ENCODE results near the gene SERPINB6. TPM values are rescaled to one million over a fixed set of nuclear protein-coding genes. Genes with fewer than 3 reads are reported as not detected.
"Not testable (repeated sequence)": the region's sequence is repeated elsewhere in the genome, so short reads cannot be mapped to it uniquely, and the experiment has no call there.

Gene SERPINB6
- total RNA-seq, 1 experiment from 2014 or later, result 115 TPM

DNA sequence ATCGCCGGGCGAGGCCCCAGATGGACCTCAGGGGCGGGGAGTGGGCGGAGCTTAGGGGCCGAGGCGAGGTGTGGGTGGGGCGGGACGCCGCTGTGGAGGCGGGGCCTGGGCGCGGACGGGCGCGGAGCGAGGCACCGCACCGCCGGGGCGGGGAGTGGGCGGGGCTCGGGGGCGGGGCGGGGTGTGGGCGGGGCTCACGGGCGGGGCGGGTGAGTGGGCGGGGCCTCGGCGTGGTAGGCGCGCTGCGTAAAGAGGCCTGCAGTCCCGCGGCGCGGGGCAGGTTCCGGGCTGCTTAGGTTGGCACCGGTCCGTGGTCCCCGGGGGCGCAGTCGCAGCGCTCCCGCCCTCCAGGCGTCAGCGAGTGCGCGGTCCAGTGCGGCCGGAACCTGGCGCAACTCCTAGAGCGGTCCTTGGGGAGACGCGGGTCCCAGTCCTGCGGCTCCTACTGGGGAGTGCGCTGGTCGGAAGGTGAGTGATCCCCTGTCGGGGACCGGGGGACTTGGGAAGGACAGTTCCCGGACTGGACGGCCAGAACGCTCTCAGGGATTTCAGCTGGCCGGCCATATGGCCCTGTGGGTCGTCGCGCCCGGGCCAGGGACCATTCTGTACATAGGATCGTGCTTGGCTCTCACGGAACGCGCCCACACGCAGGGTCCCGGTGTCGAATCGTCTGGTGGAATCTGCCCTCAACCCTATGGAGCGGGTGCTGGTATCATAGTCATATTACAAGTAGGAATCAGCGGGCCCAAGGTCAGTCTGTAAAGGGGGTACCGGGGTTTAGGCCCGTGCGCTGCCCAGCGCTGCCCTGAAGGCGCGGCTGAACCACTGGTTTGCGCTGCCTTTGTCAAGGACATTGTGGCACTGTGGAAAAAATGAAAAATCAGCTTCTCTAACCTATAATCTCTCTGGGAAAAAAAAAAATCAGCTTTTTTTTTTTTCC lies 28.5 kb upstream of the SERPINB6 start, which contains the start of gene NQO2:
Gene NQO2, plus strand, starts transcription at position 277 of the 940 bp plus-strand sequence. CDS start 6,659 bp downstream, outside the sequence.
- DNase-seq (ENCODE audit: low spot score), result peak; percentile 69

DNA sequence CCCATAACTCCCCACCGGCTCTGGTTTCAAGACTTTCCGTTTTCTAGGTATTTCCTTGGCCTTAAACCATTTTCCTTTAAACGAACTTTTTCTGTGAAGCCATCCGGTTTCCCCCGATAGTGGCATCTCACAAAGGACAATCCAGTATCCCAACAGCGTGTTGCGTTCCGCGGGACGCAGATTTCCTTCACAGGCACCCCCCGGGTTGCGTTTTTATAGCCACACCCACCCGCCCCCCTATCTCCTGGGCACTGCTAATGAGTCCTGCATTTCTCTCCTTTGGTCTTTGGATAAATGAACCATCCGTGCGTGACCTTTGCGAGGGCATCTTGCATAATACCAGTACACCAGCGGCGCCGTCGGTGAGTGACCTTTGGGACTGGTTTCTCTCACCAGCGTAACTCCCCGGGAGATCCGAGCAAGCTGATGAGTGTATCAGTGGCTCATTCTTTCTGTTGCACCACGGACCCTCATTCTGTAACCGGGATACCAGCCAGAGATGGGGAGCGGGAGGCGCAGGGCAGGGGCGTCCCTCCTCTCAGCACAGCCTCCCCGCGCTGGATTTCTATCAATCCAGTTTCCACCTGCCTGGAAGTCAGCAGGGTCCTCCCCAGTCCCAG lies 27.7 kb upstream of the SERPINB6 start:
- peak; percentile 53 for DNase-seq (ENCODE audit: low spot score)

DNA sequence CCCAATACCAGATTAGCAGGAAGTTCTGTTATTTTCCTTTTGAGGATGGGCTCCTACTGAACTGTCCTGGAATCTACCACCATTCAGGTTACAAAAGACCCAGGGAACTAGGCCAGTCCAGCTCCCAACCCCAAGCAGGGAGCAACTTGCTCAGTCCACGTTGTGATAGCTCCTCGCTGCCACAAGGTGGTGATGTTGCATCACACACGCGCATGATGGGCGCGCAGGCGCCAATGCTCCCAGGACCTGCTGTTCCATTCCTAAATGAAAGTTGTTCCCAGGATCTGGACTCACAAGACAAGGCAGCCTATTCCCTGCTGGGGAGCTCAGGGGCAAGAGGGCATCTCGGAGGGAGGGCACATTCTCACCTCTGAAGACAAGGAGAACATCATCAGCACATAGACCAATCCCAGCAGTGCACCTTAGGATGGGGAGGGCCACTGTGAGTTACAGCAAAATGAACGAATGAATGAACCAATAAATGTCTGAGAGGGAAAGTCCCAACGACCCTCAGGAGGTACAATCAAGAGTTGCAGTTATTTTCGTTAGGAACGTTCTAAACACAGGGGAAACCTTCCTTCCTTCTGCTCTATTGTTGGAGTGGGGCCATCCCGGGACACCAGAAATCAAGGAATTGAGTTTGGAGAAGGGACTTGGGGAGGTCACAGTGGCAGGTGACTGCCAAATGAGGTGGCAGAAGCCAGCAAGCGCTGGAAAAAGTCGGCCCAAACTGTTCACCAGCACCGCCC lies 27.1 kb upstream of the SERPINB6 start:
- DNase-seq (ENCODE audit: low spot score), result not testable (repeated sequence)

DNA sequence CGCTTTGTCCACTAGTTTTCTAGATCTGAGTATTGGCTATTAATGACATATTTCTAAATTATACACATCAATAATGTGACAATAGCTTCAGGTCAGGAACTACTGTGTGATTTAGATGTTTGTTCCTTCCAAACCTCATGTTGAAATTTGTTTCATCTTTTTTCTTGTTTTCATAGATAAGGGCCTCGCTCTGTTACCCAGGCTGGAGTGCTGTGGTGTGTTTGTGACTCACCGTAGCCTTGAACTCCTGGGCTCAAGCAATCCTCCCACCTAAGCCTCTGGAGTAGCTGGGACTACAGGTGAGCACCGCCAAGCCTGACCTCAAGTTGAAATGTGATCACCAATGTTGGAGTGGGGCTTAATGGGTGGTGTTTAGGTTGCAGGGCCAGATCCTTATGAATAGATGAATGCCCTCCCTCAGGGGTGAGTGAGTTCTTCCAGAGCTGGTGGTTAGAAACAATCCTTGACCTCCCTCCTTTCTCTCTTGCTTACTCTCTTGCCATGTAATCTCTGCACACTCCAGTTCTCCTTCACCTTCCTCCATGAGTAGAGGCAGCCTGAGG lies 22.5 kb upstream of the SERPINB6 start:
- DNase-seq (ENCODE audit: low spot score), result no peak

DNA sequence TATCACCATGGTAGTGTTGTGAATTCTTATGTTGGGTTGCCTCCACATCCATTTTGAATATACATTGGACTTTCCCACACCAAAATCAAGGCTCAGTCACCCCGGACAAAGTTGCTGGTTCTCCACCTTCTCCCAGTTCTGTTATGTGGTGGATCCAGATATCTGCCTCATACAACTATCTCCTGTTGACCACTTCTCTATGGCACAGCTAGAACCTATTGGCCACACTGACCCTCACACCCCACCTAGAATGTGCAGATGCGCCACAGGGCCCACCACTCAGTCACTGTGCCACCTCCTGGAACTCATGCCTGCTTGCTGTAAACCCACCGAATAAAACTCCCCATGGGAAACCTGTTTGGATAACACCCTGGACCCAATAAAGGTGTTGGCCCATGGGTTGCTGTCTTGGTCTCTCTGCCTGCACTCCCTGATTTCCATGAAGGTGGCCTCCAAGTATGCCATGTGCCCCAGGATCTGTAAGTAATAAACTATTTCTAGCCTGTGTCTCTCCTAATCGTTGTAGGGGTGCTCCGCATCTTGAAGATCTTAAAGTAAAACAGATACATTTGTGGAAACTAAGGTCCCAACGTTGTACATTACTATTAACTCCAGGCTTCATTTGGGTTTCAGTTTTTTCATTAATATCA lies 21.1 kb upstream of the SERPINB6 start:
- no peak for DNase-seq (ENCODE audit: low spot score)

DNA sequence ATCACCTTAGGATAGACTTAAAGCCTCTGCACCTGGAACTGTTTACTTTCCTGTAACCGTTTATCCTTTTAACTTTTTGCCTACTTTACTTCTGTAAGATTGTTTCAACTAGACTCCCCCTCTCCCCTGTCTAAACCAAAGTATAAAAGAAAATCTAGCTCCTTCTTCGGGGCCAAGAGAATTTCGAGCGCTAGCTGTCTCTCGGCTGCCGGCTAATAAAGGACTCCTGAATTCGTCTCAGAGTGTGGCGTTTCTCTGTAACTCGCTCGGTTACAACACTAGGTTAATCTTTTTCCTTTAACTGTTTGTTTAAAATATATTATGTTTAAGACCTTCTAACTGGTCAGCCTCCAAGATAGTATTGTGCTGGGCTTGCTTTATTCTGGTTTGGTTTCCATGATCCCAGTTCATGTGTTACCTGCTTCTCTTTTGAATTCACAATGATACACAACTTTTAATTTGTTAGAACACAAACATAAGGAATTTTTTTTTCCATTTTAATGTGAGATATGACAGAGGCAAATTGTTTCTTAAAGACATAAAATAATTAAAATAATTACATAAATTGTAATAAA lies 19.7 kb upstream of the SERPINB6 start:
- no peak for DNase-seq (ENCODE audit: low spot score)

DNA sequence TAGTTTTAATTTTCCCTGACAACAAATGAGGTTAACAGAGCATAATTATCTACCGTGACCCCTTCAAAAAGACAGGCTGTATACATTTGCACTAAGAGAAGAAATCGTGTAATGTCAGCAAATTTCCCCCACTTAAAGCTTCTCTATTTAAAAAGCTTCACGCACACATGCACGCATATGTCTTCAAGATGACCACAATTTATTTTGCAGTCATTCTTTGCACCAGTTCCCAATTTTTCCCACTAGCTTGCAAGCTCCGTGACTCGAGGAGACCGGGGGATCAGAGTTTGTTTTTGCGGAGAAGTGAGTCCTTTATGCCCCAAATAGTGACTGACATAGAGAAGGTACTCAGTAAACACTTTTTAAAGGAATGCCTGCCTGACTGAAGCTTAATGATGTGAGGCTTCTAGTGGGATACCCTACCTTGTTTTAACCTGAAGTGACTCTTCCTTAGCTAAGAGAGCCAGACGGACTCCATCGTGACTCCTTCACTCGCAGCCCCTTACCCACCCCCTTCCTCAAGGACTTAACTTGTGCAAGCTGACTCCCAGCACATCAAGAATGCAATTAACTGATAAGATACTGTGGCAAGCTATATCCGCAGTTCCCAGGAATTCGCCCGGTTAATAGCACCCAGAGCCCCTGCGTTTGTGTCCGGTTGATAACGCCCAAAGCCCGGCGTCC lies 19.0 kb upstream of the SERPINB6 start:
- DNase-seq (ENCODE audit: low spot score), result peak; percentile 48

DNA sequence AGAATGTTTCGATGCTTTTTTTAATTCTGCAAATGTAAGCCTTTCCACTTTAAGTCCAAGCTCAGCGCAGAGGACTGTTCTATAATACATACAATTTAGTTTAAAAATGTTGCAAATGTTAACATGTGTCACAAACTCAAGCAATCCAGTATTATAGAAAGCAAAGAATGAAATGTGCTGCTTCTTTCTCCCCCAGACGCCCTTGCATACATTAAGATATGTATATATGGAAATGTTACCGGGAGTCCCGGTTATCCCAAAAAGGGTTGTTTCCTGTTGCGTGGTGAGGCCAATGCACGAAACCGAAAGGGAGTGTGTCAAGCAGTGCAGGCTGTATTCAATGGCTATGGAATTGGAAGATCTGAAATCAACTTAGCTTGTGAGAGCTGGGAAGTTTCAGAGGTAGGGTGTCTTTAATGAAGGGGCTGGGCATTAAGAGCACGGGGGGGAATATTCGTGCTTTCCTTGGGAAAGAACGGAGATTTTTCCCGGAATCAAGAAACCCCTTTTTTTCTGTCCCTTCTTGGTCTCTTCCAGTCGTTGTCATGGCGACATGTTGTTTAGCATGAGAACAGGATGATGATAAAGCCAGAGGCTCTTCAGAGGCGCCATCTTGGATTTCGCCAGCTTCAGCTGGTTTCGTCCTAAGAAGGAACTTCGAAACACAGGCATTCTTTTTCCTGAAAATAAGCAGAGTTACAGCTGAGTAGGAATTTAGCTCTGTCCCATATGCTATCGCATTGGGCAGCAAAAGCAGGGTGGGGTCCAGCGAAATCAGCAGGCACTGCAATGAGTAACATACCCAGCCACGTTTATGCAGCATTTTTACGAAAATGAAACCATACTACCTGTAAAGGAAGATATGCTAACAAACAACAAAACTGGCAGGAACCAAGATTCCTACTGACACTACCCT lies 18.2 kb upstream of the SERPINB6 start:
- DNase-seq (ENCODE audit: low spot score), result peak; percentile 96

DNA sequence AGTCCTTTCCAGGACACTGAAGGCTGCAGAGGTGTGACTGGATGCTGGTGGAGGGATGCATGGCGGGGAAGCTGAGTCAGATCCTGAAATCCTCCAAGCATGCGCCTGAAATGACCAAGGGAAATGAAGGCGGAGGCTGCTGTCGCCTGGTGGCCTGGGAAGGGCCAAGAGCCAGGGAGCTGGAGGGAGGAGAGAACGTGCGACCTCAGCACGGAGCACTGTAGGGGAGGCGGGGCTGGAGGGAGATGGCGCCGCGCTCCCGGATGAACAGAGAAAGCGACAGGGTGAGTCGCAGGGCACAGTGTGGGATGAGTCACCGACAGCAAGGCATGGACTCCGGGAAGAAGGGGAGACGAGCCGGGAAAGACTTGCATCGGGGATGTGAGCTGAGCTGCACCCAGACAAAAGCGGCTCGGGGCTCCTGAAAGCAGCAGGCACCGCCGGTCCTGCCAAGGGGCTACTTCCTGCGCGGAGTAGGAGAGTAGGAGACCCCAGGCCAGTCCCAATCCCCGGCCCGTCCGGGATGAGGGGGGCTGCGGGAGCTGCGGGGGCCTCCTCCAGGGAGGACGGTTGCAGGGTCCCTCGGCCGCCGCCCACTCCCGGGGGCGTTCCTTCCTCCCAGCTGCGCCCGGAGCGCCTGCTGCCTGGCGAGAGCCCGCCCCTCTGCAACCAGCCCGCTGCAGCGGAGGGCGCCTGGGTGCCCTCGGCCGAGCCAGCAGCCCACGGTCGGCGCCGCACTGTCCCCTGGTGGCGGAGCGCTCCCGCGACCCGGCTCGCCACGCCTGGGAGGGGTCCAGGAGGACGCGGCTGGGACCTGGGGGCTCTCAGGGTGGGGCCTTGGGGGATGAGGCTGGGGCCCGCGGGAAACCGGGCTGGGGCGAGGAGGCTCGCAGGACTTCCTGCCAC lies 17.3 kb upstream of the SERPINB6 start:
- DNase-seq (ENCODE audit: low spot score), result peak; percentile 97

DNA sequence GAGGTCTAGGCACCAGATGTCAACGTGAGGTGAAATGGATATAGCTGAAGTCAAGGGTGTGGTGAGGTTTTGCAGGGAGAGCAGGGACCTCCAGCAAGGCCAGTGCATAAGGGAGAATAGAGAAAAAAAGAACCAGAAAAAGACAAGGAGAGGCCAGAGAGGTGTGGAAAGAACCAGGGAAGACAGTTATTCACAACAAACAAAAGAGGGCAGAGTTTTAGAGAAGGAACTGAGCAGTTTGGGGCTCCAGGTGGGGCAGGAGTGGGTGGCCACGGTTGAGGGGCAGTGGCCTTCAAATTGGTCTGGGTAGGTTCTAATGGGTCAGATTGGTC lies 16.7 kb upstream of the SERPINB6 start:
- DNase-seq (ENCODE audit: low spot score), result no peak

DNA sequence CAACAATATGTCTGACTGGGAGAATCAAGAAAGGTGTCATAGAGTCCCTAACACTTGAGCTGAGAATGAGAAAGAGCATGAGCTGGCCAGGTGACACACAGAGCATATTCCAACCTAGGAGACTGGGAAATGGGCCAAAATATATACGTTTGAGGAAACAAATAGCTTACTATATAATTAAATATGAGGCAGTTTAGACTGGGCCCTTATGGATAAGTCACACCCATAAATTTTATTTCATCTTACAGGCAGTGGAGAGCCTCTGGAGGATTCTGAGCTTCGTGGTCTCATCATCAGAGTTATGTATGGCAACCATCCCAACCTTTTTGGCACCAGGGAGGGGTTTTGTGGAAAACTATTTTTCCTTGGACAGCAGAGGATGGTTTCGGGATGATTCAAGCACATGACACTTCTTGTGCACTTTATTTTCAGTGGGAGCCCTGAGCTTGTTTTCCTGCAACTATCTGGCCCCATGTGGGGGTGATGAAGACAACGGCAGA lies 15.4 kb upstream of the SERPINB6 start:
- no peak for DNase-seq (ENCODE audit: low spot score)

DNA sequence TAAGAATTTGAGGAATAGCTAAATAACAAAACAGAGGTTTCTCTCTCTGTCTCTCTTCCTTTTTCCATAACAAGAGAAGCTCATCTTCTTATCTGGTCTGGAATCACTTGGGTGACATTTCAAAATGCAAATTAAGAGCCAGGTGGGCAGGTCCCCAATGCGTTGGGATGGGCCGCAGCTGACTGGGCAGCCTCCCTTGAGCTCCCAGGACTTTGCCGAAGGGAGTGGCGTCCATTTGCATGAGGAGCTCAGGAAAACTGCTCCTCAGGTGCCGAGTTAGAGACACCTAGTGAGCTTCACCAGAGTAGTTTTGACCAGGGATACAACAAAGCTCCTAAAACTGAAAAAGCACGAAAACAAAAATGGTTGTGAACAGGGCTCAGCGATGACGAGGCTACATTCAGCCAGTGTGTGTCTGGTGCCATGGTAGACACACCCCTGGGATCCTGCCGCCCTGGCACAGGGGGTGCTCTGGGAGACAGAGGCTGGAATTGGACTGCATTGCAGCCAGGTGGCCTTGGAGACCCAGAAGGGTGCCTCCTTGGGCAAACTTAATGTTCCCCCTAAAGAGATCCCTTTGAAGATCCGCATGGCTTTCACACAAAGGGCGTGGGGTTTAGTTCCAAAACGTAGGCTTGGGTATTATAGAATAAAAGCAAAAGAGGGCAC lies 13.5 kb upstream of the SERPINB6 start:
- DNase-seq (ENCODE audit: low spot score), result no peak

DNA sequence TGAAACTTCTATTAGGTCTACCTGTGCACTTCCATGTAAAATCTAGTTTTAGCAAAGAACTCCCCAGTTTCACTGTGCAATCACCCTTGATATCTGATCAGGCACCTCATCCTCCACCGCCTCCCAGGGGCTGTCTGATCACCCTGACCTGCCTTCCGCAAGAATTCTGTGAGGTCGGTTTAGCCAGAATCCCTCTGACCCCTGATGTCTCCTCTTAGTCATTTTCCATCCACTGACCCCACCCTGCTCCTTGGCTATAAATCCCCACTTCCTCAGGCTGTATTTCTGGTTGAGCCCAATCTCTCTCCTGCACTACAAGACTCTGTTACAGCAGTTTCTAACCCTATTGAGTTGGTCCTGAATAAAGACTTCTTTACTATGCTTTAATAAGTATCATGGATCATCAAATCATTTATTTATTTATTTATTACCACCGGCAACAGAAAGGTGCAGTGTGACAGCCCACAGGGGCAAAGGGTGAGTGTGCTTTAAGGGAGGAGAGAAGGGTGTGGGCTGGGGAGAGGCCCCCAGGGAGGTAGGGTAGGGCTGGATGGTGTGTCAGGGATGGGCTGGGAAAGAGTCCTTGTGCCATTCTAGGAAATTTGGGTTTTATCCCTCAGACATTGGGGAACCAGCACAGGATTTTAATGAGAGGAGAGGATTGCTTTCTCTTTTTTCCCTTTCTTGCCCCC lies 11.2 kb upstream of the SERPINB6 start:
- DNase-seq (ENCODE audit: low spot score), result no peak

DNA sequence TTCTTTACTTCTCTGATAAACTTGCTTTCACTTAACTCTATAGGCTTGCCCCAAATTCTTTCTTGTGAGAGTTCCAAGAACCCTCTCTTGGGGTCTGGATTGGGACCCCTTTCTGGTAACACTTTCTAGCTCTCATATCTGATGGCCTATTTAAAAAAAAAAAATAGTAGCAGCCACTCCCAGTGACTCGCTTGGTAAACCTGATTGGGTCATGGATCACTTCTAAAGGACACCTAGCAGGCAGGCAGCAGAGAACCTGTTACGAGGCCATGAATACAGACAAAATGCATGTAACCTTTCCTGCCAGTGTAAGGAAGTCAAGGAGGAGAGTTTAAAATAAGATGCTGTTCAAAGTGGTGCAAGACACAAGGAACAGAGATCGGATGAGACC lies 9.1 kb upstream of the SERPINB6 start:
- no peak for DNase-seq (ENCODE audit: low spot score)

DNA sequence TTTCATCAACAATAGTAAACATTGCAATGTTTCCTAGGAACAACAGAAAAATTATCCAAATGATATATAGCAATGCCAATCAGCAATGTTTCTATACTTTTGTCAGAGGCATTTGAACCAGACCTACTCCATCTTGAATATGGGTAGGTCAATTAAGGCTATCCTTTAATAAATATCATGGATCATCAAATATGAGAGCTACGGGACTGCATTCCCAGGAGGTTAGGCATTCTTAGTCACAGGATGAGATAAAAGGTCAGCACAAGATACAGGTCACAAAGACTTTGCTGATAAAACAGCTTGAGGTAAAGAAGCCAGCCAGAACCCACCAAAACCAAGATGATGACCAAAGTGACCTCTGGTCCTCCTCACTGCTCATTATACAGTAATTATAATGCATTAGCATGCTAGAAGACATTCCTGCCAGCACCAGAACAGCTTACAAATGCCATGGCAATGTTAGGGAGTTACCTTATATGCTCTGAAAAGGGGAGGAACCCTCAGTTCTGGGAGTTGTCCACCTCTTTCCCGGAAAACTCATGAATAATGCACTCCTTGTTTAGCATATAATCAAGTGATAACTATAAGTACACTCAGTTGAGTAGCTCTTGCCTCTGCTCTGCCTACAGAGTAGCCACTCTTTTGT lies 8.6 kb upstream of the SERPINB6 start:
- DNase-seq (ENCODE audit: low spot score), result no peak

DNA sequence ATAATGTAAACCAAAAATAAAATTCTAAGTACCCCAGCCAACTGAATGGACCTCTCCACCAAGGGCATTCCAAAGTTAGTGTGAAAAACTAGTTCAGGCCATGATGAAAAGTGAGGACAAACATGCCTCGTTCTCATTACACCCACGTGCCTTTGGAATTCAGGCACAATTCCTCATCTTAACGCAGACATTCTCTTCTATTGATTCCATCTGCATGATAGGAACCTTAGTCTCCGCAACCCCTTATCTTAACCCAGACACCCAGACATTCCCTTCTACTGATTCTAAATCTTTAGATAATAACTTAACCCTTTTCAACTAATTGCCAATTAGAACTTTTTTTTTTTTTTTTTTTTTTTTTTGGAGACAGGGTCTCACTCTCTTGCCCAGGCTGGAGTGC lies 7.6 kb upstream of the SERPINB6 start:
- DNase-seq (ENCODE audit: low spot score), result no peak

Measured in H4 (cell line).